ENCODE results near the gene WWTR1.

DNA sequence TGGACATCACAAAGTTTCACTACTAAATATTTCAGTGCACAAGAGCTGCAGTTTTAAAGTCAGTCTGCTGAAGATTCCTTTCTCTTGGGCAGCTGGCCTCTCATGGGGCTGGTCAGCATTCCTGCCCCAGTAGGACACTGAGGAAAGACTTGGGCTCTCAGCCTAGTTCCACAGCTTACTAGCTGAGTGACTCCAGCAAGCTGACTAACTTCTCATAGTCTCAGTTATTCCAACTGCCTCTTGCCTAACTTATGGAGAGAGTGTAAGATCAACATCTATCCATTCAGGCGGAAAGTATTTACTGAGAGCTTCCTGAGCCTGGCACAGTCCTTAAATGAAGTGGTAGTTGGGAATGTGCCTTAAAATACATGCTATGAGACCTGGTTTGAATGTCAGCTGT, 156.3 kb downstream of the WWTR1 start:
- no peak for TF ChIP-seq POLR2A (IDR thresholded peaks at IDR 0.05; ENCODE audit: low read length)
- no peak for TF ChIP-seq GATA1 (IDR thresholded peaks at IDR 0.05; ENCODE audit: low read depth, low read length)
